K562 (cell line): ENCODE data around the gene IPO11. TPM values are rescaled to one million over a fixed set of nuclear protein-coding genes. Genes with fewer than 3 reads are reported as not detected.
A peak's percentile ranks its signal among the peaks of the same experiment; 100 is the strongest.

Source experiments
- CBFA2T3 ChIP-seq: fragments of 450-650 bp; IDR thresholded peaks from 2 replicates; pipeline ENCODE4 v1.6.1; 2017
- FOXM1 ChIP-seq, 2 experiments: fragments of 450-650 bp in 1 of 2; sonication (generic) in 1 of 2; formaldehyde crosslinking in 1 of 2; IDR thresholded peaks; 2 replicates each; pipeline versions ENCODE4 v1.6.1 to v1.9.0; 2017 to 2022; ENCODE audit warnings: low read depth in 2 of 2, mild to moderate bottlenecking in 2 of 2, missing genetic modification reagents in 1 of 2, moderate library complexity in 1 of 2
- HDAC1 ChIP-seq, 2 experiments: fragments of 450-650 bp; IDR thresholded peaks; 2 replicates each; pipeline ENCODE4 v1.6.1; 2016 to 2017; ENCODE audit warnings: inconsistent platforms in 1 of 2, mild to moderate bottlenecking in 1 of 2, moderate library complexity in 1 of 2
- HIVEP1 ChIP-seq: fragments of 250-450 bp; sonication (Bioruptor Pico); IDR thresholded peaks from 2 replicates; pipeline ENCODE4 v1.4.0; 2020; ENCODE audit warnings: mild to moderate bottlenecking
- LARP7 ChIP-seq: fragments of 450-650 bp; IDR thresholded peaks from 2 replicates; pipeline ENCODE4 v1.6.1; 2016
- MEF2A ChIP-seq: IDR thresholded peaks from 2 replicates; pipeline ENCODE4 v1.6.1; 2011; ENCODE audit warnings: low read depth, mild to moderate bottlenecking, low read length, moderate library complexity; ENCODE audit not compliant: control insufficient read depth
- TEAD1 ChIP-seq, 2 experiments: fragments of 450-650 bp in 1 of 2; sonication (generic) in 1 of 2; formaldehyde crosslinking; IDR thresholded peaks; 2 replicates each; pipeline versions ENCODE4 v1.4.0 to v1.8.0; 2020 to 2022; ENCODE audit warnings: mild to moderate bottlenecking in 2 of 2, missing genetic modification reagents in 1 of 2
- ZBTB8A ChIP-seq: fragments of 450-650 bp; IDR thresholded peaks from 2 replicates; pipeline ENCODE4 v1.6.1; 2018; ENCODE audit warnings: mild to moderate bottlenecking, moderate library complexity; ENCODE audit not compliant: partially characterized antibody
- ZNF586 ChIP-seq: fragments of 450-650 bp; formaldehyde crosslinking; conservative IDR thresholded peaks from 2 replicates; pipeline ENCODE4 v1.4.0; 2020; ENCODE audit warnings: mild to moderate bottlenecking, moderate library complexity
- ZNF778 ChIP-seq: fragments of 450-650 bp; formaldehyde crosslinking; IDR thresholded peaks from 2 replicates; pipeline ENCODE4 v1.4.0; 2020; ENCODE audit warnings: mild to moderate bottlenecking, moderate library complexity
- polyA plus RNA-seq, 8 experiments: library from polyadenylated mRNA; depleted of rRNA in 4 of 8; stranded (reverse) in 5 of 8; unstranded in 3 of 8; fragments of >200 nt; fragmentation: Nextera tagmentation in 2 of 8; fragmentation: Illumina TruSeq in 1 of 8; extraction: Ambion mirVana in 2 of 8; extraction: Trizol in 1 of 8; gene quantifications; 2 replicates each; pipeline versions ENCODE4 v1.2.1 to v1.2.3, GENCODE V29; 2011 to 2014; ENCODE audit warnings: inconsistent platforms in 1 of 8, missing spikeins in 1 of 8
- total RNA-seq, 7 experiments: library from RNA; depleted of rRNA in 6 of 7; stranded (reverse); fragments of >200 nt in 6 of 7; fragmentation: Illumina TruSeq in 2 of 7; extraction: Trizol in 2 of 7; gene quantifications; 2 replicates each; pipeline versions ENCODE4 v1.2.1 to v1.2.3, GENCODE V29; 2011 to 2021; ENCODE audit warnings: low replicate concordance in 1 of 7
- TF ChIP-seq, protein P1 (sequence below): IDR thresholded peaks from 2 replicates; pipeline ENCODE4 v1.6.1; 2012; ENCODE audit warnings: low read depth, low read length, improper control_type of control experiment, borderline replicate concordance
- TF ChIP-seq, protein P2 (sequence below): fragments of 250-450 bp; sonication (Bioruptor Pico); IDR thresholded peaks from 2 replicates; pipeline ENCODE4 v1.5.1; 2021; ENCODE audit warnings: mild to moderate bottlenecking
- TF ChIP-seq, protein P3 (sequence below): IDR thresholded peaks from 2 replicates; pipeline ENCODE4 v1.6.1; 2011; ENCODE audit not compliant: insufficient read length; ENCODE audit errors: extremely low read depth
- TF ChIP-seq, protein P4 (sequence below): sonication (generic); formaldehyde crosslinking; IDR thresholded peaks from 2 replicates; pipeline ENCODE4 v1.8.0; 2022; ENCODE audit warnings: missing genetic modification reagents, mild to moderate bottlenecking, borderline replicate concordance
- TF ChIP-seq, protein P5 (sequence below), 2 experiments: fragments of 450-650 bp; formaldehyde crosslinking in 1 of 2; IDR thresholded peaks; 2 replicates each; pipeline versions ENCODE4 v1.4.0 to v1.6.1; 2014 to 2020; ENCODE audit warnings: mild to moderate bottlenecking in 2 of 2, borderline replicate concordance in 1 of 2, low read depth in 1 of 2

Gene IPO11
- total and polyA plus RNA-seq, 9 of the 15 experiments (the other 6 are each of a cell fraction or from before 2014, with no cell fraction given): 38.7 to 96.0 (median 70.9) TPM

DNA sequence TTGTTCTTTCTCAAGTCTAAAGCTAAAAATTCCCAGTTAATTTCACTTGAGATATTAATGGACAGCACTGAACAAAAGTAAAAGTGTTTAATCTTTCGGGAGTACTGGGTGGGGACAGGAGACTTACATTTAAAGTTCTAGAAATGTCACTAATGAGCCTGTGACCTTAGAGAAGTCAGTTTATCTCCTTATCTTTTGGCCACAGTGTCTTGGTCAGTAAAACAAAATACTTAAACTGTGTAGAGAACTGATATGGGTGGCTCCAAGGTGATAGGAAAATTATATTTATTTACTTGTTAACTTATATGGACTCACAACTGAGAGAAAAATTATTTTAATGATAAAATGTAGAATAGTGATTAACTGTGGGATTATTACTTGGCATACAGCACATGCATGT lies 8.9 kb downstream of the IPO11 start (continued):
- TF ChIP-seq CBFA2T3 (peak; percentile 88), ZNF586 (no peak), MEF2A (no peak), ZNF778 (no peak), TEAD1 (CRISPR knock-in tag; IDR thresholded peaks at IDR 0.05) (no peak), HDAC1 (IDR thresholded peaks at IDR 0.05) (no peak), ZBTB8A (no peak), LARP7 (no peak), HIVEP1 (CRISPR knock-in tag) (no peak), FOXM1 (IDR thresholded peaks at IDR 0.05; ENCODE audit: low read depth) (peak; percentile 82), FOXM1 (CRISPR knock-in tag; IDR thresholded peaks at IDR 0.05; ENCODE audit: low read depth) (no peak)
- TF ChIP-seq, protein P1, sequence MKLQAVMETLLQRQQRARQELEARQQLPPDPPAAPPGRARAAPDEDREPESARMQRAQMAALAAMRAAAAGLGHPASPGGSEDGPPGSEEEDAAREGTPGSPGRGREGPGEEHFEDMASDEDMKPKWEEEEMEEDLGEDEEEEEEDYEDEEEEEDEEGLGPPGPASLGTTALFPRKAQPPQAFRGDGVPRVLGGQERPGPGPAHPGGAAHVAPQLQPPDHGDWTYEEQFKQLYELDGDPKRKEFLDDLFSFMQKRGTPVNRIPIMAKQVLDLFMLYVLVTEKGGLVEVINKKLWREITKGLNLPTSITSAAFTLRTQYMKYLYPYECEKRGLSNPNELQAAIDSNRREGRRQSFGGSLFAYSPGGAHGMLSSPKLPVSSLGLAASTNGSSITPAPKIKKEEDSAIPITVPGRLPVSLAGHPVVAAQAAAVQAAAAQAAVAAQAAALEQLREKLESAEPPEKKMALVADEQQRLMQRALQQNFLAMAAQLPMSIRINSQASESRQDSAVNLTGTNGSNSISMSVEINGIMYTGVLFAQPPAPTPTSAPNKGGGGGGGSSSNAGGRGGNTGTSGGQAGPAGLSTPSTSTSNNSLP: peak; percentile 78
- TF ChIP-seq, protein P2, sequence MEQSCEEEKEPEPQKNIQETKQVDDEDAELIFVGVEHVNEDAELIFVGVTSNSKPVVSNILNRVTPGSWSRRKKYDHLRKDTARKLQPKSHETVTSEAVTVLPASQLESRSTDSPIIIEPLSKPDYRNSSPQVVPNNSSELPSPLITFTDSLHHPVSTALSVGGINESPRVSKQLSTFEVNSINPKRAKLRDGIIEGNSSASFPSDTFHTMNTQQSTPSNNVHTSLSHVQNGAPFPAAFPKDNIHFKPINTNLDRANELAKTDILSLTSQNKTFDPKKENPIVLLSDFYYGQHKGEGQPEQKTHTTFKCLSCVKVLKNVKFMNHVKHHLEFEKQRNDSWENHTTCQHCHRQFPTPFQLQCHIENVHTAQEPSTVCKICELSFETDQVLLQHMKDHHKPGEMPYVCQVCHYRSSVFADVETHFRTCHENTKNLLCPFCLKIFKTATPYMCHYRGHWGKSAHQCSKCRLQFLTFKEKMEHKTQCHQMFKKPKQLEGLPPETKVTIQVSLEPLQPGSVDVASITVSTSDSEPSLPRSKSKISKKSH (CRISPR knock-in tag): no peak
- TF ChIP-seq, protein P3, sequence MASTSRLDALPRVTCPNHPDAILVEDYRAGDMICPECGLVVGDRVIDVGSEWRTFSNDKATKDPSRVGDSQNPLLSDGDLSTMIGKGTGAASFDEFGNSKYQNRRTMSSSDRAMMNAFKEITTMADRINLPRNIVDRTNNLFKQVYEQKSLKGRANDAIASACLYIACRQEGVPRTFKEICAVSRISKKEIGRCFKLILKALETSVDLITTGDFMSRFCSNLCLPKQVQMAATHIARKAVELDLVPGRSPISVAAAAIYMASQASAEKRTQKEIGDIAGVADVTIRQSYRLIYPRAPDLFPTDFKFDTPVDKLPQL: no peak
- TF ChIP-seq, protein P4, sequence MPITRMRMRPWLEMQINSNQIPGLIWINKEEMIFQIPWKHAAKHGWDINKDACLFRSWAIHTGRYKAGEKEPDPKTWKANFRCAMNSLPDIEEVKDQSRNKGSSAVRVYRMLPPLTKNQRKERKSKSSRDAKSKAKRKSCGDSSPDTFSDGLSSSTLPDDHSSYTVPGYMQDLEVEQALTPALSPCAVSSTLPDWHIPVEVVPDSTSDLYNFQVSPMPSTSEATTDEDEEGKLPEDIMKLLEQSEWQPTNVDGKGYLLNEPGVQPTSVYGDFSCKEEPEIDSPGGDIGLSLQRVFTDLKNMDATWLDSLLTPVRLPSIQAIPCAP (CRISPR knock-in tag): no peak
- TF ChIP-seq, protein P5, sequence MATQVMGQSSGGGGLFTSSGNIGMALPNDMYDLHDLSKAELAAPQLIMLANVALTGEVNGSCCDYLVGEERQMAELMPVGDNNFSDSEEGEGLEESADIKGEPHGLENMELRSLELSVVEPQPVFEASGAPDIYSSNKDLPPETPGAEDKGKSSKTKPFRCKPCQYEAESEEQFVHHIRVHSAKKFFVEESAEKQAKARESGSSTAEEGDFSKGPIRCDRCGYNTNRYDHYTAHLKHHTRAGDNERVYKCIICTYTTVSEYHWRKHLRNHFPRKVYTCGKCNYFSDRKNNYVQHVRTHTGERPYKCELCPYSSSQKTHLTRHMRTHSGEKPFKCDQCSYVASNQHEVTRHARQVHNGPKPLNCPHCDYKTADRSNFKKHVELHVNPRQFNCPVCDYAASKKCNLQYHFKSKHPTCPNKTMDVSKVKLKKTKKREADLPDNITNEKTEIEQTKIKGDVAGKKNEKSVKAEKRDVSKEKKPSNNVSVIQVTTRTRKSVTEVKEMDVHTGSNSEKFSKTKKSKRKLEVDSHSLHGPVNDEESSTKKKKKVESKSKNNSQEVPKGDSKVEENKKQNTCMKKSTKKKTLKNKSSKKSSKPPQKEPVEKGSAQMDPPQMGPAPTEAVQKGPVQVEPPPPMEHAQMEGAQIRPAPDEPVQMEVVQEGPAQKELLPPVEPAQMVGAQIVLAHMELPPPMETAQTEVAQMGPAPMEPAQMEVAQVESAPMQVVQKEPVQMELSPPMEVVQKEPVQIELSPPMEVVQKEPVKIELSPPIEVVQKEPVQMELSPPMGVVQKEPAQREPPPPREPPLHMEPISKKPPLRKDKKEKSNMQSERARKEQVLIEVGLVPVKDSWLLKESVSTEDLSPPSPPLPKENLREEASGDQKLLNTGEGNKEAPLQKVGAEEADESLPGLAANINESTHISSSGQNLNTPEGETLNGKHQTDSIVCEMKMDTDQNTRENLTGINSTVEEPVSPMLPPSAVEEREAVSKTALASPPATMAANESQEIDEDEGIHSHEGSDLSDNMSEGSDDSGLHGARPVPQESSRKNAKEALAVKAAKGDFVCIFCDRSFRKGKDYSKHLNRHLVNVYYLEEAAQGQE (IDR thresholded peaks at IDR 0.05; ENCODE audit: borderline replicate concordance): no peak
- TF ChIP-seq, protein P5 (CRISPR knock-in tag; IDR thresholded peaks at IDR 0.05; ENCODE audit: low read depth): no peak
